Activated CD4-positive, alpha-beta T cell treated with anti-CD3 and anti-CD28 coated beads, Interleukin-2, Interleukin-4, amounts not matched to agents 100 ng/mL and 50 ng/mL, durations not matched to agents 16 hours and 8 hours (primary cell): ENCODE data around the gene UPF1.
"Not testable (repeated sequence)": the region's sequence is repeated elsewhere in the genome, so short reads cannot be mapped to it uniquely, and the experiment has no call there.

ENCODE experiments used
- DNase-seq: peaks from one replicate; pipeline ENCODE4 v3.0.0-alpha.2; 2020; ENCODE audit warnings: low spot score

The UPF1 gene

DNA sequence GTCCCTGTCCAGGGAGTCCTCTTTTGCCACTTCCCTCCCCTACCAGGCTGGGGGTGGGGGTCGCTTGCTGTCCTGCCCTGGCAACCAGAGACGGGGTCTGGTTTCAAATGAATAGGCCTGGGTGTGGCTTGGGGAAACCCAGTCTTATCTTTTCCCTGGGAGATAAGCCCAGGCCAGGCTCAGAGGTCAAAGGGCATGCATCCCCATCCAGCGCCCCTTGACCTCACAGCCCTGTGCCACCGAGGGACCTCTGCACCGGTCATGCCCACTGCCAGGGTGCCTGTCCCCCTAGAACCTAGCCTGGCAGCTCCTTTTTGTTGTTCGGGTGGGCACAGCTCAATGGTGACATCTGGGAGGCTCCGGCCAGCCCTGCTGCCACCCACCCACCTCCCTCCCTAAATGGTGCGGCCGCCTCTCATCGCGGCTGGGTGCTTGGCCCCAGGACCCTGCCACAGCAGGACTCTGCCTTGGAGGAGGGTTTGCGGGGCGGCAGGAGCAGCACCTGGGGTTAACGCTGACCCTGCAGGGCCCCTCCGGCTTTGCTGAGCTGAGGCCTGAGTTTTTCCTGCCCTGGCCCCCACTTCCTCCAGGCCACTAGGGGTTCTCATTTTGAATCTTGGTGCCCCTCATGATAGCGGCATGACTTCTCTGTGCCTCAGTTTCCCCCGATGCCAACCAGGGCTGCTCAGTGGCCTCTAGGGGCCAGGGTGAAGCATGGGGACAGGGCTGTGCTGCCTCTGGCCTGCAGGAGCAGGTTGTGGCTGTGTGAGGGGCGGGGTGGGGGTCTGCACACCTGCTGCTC lies 67.0 kb downstream of the UPF1 start:
- no peak for DNase-seq

DNA sequence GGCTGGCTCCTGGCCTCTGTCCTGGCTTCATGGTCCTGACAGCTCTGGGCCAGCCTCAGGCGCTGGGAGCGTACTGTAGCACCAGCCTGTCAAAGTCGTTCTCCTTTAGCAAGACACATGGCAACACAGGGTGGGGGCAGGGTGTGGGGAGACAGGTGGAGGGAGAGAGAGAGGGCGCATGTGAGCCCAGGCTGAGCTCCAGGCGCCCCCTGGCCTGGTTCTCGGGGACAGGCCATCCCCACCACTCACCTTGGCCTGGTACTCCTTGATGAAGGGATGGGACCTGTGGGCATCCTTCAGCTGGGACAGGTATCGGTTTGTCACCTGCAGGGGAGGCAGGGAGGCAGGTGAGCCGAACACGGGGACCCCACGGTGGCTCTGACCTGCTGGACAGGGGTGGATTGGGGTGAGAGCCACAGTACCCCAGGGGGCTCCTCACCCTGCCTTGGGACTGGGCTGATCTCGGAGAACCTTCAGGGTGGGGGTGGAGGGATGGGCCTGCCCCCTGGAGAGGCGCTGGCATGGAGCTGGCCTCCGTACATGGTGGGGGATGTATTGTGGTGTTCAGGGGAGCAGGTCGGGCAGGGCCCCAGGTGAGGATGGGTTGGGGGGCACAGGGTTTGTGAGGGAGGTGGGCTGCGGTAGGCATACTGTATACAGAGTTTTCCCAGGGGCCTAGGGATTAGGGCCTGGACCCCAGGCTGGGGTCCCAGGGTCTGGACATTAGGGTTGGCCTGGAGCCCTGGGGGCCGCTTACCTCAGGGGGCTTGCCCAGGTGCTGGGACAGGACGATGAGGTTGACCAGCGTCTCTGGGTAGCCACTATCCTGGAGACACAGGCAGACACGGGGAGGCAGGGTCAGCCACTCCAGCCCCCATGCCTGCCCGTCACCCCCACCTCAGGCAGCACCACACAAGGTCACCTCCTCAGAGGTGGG lies 68.1 kb downstream of the UPF1 start:
- DNase-seq: no peak

DNA sequence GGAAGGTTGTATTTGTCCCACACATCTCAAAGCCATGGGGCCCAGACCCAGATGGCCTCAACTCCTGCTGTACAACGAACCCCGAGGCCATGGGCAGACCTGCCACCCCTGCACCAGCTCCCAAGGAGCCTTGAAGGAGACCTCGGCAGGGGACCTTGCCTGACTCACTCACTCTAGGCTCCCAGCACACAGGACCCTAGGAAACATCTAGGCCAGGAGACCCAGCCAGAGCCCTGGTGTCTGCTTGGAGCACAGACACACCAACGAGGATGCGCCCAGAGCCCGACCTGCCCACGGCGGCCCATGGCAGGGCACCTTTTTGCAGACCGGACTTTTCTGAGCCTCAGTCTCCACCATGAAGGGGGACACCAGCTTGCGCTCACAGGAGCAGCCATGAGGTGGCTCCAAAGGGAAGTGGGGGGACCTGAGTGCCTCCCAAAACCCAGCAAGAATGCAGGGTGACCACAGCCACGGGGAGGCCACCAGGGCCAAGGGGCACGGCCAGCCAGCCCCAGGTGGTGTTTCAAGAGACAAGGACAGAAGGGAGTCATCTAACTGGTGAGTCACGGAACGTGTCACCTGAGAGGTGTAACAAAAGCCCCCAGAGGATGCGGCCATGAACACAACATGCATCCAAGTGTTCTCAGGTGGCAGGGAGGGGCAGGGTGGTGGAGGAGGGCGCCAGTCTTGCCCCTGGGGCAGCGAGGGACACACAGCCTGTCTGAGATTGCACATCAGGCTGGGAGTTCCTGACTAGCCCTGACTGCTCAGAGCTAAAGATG lies 69.1 kb downstream of the UPF1 start:
- DNase-seq: no peak

DNA sequence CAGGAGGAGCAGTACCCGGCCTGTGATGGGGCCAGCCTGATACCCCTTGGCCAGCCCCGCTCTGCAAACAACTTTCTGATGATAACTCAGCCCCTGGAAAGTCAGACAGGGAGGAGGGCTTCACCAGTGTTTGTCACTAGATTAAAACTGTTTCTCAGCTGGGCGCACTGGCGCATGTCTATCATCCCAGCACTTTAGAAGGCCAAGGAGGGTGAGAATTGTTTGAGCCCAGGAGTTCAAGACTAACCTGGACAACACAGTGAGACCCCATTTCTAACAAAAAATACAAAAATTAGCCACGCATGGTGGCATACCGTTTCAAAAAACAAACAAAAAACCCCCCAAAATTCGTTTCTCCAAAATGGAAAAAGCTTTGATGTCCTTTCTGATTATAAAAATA lies 69.7 kb downstream of the UPF1 start:
- no peak for DNase-seq

DNA sequence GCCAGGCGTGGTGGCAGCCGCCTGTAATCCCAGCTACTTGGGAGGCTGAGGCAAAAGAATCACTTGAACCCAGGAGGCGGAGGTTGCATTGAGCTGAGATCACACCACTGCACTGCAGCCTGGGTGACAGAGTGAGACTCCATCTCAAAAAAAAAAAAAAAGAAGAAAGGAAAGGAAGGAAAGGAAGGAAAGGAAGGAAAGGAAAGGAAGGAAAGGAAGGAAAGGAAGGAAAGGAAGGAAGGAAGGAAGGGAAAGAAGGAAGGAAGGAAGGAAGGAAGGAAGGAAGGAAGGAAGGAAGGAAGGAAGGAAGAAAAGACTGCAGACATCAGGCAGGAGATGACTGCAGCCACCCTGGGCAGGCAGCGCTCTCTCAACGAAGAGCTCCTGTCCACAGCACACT lies 70.8 kb downstream of the UPF1 start:
- DNase-seq: not testable (repeated sequence)

DNA sequence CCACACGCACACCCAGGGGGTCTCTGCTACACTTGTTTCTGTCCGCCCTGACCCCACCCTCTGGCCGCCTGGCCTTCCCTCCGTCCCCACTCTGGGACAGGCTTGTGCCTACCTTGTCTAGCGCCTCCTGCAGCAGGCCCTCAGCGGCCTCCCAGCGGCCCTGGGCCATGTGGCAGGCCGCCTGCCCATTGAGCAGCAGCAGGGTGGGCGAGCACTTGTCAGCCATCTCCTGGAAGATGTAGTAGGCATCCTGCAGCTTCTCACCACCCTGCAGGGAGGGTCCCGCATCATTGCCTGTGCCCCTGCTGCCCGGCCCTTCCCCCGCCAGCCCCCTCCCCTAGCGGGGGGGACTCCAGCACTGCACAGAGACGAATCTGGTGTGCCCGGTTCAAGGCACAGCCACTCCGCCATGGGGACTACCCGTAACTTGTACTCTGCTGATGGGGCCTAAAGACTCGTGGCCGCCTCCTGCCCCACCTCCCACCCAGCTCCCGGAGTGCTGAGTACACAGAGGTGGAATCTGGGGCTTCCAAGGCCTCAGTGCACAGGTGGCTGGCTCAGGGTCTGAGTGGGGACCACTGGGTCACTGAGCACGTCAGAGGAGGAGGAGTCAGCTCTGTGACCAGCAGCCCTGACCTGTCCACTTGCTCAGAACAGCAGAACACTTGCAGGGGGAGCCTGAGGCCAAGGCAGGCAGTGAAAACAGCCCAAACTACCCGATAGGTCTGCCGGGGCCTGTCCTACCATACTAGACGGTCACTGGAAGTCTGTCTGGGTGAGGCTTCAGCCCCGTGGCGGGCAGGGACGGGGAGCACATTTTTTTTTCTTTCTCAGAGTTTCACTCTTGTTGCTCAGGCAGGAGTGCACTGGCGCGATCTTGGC lies 71.6 kb downstream of the UPF1 start:
- no peak for DNase-seq

DNA sequence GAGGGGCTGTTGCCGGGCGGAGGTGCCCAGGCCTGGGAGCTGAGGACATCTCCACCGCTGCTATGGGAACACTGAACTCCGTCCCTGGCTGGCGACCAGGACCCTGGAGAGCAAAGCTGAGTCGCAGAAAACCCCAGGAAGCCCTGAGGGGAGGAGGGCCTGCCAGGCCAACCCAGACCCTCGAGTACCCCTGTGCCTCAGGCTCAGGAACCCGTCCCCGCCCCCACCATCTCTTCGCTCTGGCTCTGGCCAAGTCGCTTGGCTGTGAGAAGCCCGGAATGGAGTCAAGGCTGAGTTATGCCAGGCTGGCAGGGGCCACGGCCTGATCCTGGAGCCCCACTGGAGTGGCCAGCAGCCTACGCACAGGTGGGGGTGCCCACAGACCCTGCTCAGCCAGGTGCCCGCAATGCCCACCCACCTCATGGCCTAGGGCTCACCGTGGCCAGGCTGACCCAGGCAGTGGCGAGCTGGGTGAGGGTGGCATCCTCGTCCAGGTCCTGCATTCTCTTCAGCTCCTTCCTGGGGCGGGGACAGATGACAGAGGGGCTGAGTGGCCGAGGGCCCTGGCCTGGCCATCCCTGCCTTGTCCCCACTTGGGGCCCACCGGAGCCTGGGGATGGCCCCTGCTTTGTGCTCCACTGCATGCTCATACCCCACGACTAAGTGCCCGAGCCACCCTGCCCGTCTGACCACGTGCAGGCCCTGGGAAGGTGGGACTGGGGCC lies 72.7 kb downstream of the UPF1 start:
- DNase-seq: no peak

DNA sequence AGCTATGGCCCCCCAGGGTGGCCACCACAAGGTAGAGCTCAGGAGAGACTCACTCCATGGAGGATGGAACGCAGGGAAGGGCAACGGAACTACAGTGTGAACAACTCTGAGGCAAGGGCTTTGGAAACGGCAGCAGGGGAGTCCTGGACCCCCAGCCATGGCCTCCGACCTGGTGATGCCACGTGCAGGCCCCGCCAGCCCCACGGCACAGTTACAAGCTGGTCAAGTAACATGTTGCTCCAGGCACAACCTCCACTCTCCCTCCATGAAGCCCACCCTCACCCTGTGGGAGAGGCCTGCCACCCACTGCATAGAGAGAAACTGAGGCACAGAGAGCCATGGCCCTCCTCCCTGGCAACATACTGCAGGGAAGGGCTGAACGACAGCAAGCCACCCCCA lies 73.3 kb downstream of the UPF1 start:
- no peak for DNase-seq

DNA sequence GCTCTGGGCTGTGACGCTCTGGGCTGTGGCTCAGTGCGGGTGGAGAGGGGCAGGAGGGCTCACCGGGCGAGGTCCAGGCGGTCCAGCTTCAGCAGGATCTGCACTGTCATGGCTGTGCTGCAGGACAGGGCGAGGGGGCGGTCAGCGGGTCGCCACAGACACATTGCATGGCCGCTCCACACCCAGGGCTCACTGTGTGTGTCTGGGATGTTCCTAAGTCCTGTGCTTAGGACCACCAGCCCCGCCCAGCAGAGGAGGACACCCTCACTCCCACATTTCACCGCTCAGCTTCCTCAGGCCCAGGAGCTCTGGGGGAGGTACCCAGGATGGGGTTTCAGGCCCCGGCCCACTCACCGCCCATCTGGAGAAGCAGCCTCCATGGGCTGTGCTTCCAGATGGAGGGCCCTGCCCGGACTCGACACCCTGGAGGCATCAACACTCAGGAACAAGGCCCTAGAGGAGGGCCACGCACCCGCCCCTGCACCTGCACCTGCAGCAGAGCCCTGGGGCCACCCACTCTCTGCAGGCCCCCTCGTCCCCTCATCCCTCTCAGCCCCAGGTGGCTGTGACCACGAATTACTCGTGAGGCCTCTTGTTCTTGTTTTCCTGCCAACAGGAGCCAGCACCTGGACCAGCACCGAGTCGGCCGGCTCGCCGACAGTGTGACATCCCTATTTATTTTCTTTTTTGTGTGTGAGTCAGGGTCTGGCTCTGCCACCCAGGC lies 73.9 kb downstream of the UPF1 start:
- no peak for DNase-seq

DNA sequence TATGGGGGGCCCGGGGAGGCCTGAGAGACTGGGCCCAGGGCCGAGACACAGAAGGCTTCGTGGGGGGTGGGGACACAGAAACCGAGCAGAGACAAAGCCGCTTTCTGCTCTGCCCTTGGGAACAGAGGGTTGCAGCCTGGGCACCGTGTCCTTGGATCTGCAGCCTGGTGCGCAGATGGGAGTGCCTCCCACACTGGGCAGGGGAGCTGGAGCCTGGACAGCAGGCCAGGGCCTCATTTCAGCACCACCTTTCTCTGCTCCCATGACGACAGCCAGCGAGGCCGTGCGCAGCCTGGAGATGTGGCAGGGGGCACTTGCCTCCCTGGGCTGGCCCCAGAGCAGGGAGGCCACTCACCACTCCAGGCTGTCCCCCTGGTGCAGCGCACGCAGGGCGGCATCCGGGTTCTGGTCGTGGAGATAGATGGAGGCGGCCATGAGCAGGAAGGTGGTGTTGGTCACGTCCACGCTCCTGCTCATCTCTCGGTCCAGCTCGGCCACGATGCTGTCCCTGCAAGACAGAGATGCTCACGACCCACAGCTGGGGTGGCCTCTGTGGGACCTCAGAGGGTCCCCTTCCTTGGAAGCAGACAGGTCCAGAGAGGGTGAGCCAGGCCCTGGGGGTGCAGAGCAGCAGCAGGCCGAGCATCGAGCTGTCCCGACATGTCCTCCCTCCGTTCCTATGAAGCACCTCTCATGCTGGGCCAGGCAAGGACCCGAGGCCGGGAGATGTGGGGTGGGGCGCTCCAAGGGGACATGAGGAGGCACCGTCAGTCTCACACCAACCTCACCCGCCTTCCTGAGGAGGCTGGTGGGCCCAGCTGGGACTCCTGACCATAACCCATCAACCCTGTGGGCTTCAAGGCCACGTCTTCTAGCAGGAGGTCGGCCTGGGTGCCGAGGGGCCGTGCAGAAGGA lies 75.1 kb downstream of the UPF1 start:
- DNase-seq: no peak

DNA sequence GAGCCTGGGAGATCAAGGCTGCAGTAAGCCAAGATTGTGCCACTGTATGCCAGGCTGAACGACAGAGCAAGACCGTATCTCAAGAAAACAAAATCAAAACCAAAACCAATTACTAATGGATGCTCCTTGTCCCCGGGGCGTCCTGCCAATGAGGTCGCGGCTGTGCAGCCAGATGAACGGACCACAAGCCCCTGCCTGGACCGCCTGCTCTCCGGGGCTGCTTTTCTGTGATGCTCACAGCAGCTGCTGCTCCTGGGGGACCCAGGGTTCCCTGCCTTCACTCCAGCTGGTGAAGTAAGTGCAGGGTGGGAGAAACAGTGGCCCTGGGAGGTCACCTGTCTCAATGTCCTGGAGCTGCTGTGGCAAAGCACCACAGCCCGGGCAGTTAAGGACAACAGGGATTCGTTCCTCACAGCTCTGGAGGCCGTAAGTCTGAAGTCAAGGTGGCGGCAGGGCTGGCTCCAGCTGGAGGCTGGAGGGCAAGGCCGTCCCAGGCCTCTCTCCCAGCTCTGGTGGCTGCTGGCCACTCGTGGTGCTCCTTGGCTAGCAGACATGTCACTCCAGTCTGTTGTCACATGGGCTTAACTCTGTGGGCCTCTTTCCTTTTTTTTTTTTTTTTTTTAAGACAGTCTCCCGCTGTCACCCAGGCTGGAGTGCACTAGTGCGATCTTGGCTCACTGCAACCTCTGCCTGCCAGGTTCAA lies 77.3 kb downstream of the UPF1 start:
- DNase-seq: no peak

DNA sequence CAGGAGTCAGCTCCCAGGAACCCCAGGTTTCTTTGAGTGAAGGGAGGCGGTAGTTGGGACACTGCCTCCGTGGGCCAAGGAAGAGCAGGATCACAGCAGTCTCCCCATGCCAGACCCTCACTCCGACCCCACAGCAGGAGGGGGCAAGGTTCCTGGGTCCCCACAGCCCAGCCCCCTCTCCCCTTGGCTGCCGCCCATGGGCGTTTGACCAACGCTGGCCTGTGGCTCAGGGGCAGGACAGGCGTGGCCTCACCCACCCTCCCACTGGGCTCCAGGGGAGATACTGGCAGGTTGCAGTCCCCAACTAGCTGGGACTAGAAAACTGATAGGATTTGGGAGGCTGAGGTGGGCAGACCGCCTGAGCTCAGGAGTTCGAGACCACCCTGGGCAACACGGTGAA lies 78.3 kb downstream of the UPF1 start:
- no peak for DNase-seq

DNA sequence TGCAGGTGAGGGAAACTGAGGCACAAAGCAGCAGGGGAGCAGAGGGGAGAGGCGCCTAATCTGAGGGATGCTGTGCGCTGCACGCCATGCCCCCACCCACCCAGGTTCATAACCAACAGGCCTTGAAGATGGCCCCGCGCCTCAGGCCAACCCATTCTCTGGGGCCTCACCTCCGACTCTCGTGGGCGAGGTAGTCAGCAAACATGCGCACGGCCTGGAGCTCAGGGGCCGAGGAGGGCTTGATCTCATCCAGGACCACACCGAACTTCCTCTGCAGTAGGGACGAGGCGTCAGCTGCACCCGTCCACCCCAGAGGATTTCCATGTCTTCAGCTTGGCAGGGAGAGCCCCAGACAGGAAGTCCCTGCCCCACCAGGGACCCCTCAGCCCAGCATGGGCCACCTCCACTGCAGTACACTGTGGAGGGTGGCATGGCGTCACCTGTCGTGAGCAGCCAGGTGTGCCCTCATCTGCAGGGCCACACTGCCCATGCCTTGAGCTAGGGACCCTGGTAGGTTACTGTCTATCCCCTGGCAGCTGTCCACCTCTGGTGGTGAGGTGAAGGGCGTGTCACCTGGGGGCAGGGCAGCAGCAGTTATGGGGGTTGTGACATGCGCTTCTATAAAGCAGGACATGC lies 79.2 kb downstream of the UPF1 start:
- DNase-seq: no peak

DNA sequence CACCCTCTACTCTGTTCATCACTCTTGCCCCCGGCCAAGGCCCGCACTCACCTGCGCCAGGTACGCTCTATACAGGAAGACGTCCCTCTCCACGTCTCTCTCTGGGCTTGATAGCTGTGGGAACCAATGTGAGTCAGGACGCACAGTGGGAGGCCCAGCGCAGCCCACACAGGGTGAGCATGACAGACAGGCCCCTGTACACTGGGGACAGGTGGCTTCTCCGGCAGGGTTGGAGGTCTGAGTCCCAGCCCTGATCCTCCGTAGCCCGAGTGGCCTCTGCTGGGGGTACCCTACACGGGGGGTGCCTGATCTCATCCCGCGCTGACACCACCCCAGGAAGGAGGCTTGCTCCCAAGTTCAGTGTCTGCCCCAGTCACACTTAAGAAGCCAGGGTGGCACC lies 81.2 kb downstream of the UPF1 start:
- DNase-seq: no peak

DNA sequence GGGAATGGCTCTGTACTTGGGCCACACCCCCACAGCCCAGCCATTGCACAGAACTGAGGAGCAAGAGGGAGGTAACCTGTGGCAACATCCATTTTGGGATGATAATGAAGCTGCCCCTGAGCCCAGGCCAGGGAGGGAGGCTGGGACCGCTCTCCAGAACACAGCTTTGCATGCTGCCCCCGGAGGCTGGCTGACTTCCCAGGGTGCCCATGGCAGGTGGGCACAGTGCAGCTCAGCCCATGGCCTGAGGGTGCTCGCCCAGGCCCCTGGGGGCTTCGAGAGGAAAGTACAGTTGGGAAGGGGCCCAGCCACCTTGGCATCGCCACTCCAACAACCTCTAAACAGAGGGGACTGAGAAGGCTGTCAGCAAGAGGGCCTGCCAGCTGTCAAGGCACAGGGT lies 81.7 kb downstream of the UPF1 start:
- no peak for DNase-seq

DNA sequence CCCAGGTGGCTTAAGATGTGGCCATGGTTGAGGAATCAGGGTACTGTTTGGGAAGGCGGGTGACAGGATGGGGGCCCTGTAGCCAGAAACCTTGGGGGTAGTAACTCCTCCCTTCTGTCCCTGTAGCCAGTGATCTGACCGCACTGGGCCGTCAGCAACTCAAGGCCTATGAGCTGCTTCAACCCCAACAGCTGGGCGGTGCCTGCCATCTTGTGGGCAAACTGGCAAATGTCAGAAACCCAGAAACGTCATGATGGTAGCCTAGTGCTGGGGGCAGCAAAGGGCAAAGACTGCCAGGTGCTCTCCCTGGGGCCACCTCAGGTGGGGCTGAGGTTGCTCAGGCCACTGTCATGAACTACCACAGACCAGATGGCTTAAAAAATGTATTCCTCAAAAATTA lies 83.9 kb downstream of the UPF1 start:
- DNase-seq: peak; percentile 46

DNA sequence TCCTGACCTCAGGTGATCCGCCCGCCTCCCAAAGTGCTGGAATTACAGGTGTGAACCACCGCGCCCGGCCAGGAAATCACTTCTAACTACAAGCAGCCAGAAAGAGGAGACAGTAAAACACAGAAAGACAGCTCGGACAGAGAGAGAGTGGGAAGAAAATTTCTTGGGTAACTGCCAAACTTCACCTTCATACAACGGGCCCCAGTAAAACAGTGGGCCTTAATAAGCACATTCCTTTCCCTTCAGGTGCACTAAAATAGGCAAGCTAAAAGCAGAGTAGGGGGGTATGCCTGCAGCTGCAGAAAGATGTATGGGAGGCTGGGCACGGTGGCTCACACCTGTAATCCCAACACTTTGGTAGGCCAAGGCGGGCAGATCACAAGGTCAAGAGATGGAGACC lies 85.8 kb downstream of the UPF1 start:
- DNase-seq: not testable (repeated sequence)
